ENCODE results near the gene HDAC1.
"Not testable (repeated sequence)": the region's sequence is repeated elsewhere in the genome, so short reads cannot be mapped to it uniquely, and the experiment has no call there.

The HDAC1 gene

DNA sequence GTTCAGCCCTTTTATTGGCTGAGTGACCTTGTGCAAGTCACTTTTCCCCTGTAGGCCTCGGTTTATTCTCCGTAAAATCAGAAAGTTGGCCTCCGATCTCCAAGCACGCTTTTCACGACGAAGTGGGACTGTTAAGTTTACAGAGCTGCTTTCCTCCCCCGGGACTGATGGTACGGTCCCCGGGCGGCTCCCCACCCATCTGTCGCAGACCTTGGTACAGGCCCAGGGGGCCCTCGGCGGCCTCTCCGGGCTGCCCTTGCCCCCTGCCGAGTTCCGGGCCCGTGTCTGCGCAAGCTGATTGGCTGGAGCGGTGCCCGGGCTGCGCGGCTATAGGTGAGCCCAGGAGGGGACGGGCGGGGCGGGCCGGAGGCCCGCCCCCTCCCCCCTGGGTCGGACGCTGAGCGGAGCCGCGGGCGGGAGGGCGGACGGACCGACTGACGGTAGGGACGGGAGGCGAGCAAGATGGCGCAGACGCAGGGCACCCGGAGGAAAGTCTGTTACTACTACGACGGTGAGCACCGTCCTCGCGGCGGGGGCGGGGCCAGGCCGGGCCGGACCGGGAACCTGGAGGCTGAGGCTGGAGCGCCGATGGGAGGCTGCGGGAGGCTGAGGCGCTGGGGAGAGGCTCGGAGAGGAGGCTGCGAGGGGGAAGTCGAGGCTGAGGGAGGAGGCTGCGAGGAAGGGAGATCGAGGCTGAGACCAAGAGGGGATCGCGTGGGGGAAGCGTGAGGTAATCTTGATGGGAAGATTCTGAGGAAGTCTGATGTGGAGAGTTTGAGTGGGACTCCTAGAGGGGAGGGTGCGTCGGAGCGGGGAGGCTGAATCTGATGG lies at the start of gene HDAC1:
HDAC1 (plus strand) TSS at position 376 of the 831 bp plus-strand sequence; CDS start at position 463, 87 bp downstream.
- no peak for TF ChIP-seq ZNF274 (IDR thresholded peaks at IDR 0.05; ENCODE audit: low read depth, low read length)
- H3K4me3 ChIP-seq (ENCODE audit: low read length): peak within 1 kb of the TSS; percentile 88

- no peak overlapping the region for H3K4me3 ChIP-seq (ENCODE audit: low read length)
- TF ChIP-seq ZNF274 (IDR thresholded peaks at IDR 0.05; ENCODE audit: low read depth, low read length): no peak
These were observed 49.5 kb upstream of the HDAC1 start for GRCh38 chr1:32242341-32242851.

- TF ChIP-seq ZNF274 (IDR thresholded peaks at IDR 0.05; ENCODE audit: low read depth, low read length): no peak
- no peak within 1 kb of the TSS for H3K4me3 ChIP-seq (ENCODE audit: low read length)
These were observed 45.0 kb upstream of the HDAC1 start, which contains the start of gene FAM167B for GRCh38 chr1:32246888-32247273. Gene FAM167B, plus strand, starts transcription at chr1:32247222. Its CDS starts 200 bp downstream, at chr1:32247422.

- TF ChIP-seq ZNF274 (IDR thresholded peaks at IDR 0.05; ENCODE audit: low read depth, low read length): no peak
- no peak overlapping the region for H3K4me3 ChIP-seq (ENCODE audit: low read length)
These were observed 44.4 kb upstream of the HDAC1 start for GRCh38 chr1:32247452-32247851.

- TF ChIP-seq ZNF274 (IDR thresholded peaks at IDR 0.05; ENCODE audit: low read depth, low read length): no peak
- no peak overlapping the region; the same call in 1 of the 2 replicates for H3K4me3 ChIP-seq (ENCODE audit: low read length)
These were observed 43.6 kb upstream of the HDAC1 start for GRCh38 chr1:32247983-32248889.

DNA sequence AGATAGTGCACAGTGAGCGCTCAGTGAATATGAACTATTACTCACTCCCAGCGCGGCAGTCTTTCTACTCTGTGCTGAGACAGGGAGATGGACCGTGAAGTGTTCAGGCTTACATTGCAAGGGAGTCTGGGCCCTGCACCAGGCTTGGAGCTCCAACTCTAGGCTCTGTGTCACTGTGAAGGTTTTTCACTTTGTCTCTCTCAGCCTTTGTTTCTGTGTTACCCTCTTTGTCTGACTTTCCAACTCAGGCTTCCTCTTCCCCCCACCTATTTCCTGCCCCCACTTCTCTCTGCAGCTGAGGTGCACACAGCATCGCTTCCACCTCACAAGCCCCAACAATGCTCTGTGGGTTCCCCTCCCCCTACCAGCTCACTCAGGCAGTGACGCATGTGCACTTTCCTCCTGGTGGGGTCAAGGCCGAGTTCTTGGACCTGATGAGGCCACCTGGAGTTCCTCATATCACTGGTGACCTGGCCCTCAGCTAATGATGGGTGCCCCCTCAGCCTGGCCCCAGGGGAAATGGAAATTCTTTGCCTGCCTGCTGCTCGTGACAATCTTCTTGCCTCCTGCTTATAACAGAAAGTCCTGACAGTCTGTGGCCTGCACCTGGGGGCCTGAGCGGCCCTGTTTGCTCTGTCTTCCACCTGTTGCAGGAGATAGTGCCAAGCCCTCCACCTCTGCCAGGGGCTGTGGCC lies 41.9 kb upstream of the HDAC1 start:
- peak overlapping the region; percentile 2; the same call in 1 of the 2 replicates for H3K4me3 ChIP-seq (ENCODE audit: low read length)
- no peak for TF ChIP-seq ZNF274 (IDR thresholded peaks at IDR 0.05; ENCODE audit: low read depth, low read length)

- TF ChIP-seq ZNF274 (IDR thresholded peaks at IDR 0.05; ENCODE audit: low read depth, low read length): no peak
- H3K4me3 ChIP-seq (ENCODE audit: low read length): peak within 1 kb of the TSS; percentile 6; the same call in 1 of the 2 replicates
These were observed 40.8 kb upstream of the HDAC1 start, which contains the start of gene LCK for GRCh38 chr1:32250893-32251716. Gene LCK, plus strand, starts transcription at chr1:32251265. Its CDS starts 23,065 bp downstream, at chr1:32274330.

- no peak for TF ChIP-seq ZNF274 (IDR thresholded peaks at IDR 0.05; ENCODE audit: low read depth, low read length)
- H3K4me3 ChIP-seq (ENCODE audit: low read length): no peak overlapping the region
These were observed 36.5 kb upstream of the HDAC1 start for GRCh38 chr1:32255072-32256071.

DNA sequence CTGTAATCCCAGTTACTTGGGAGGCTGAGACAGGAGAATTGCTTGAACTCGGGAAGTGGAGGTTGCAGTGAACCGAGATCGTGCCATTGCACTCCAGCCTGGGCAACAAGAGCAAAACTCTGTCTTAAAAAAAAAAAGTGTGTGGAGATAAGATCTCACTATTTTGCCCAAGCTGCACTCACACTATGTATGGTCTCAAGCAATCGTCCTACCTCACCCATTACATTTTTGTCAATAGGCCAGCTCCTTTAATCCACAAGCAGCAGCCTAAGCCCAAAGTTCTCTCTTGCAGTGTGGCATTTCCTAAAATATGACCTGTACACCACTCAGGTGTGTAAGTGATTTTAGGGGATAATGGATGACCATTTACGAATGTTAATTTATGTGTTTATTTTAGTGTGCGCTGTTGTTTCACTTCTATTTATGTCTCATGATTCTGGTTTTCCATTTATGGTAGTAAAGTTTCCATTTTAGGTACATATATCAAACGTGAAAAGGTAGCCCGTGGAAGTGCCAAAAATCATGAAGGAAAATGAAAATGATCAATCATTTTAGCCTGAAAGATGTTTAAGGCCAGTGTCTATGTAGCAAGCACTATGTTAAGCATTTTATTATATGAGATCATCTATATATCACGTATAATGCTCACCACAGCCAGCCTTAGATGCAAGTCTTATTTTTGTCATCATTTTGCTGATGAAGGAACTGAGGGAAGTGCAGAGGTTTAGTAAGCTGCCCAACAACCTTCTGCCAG lies 35.2 kb upstream of the HDAC1 start:
- no peak overlapping the region for H3K4me3 ChIP-seq (ENCODE audit: low read length)
- no peak for TF ChIP-seq ZNF274 (IDR thresholded peaks at IDR 0.05; ENCODE audit: low read depth, low read length)

DNA sequence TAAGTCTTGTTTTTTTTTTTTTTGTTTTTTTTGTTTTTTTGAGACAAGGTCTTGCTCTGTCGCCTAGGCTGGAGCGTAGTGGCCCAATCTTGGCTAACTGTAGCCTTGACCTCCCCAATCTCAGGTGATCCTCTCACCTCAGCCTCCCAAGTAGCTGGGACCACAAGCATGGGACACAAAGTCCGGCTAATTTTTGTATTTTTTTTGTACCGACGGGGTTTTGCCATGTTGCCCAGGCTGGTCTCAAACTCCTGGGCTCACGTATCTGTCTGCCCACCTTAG lies 34.7 kb upstream of the HDAC1 start:
- no peak for TF ChIP-seq ZNF274 (IDR thresholded peaks at IDR 0.05; ENCODE audit: low read depth, low read length)
- no peak overlapping the region for H3K4me3 ChIP-seq (ENCODE audit: low read length)

DNA sequence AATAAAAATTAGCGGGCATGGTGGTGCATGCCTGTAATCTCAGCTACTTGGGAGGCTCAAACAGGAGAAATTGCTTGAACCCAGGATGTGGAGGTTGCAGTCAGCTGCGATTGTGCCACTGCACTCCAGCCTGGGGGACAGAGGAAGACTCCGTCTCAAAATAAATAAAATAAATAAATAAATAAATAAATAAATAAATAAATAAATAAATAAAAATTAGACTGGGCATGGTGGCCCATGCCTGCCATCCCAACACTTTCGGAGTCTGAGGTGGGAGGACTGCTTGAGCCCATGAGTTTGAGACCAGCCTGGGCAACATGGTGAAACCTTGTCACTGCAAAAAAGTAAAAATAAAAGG lies 28.7 kb upstream of the HDAC1 start:
- not testable (repeated sequence) for H3K4me3 ChIP-seq (ENCODE audit: low read length)
